ENCODE results near the gene BLACAT1. TPM values are rescaled to one million over a fixed set of nuclear protein-coding genes. Genes with fewer than 3 reads are reported as not detected.
A peak's percentile ranks its signal among the peaks of the same experiment; 100 is the strongest.

The BLACAT1 gene
- total and polyA plus RNA-seq, 2 of the 13 experiments (the other 11 are each of a cell fraction or from before 2014, with no cell fraction given) = 1.2 to 2.8 TPM

DNA sequence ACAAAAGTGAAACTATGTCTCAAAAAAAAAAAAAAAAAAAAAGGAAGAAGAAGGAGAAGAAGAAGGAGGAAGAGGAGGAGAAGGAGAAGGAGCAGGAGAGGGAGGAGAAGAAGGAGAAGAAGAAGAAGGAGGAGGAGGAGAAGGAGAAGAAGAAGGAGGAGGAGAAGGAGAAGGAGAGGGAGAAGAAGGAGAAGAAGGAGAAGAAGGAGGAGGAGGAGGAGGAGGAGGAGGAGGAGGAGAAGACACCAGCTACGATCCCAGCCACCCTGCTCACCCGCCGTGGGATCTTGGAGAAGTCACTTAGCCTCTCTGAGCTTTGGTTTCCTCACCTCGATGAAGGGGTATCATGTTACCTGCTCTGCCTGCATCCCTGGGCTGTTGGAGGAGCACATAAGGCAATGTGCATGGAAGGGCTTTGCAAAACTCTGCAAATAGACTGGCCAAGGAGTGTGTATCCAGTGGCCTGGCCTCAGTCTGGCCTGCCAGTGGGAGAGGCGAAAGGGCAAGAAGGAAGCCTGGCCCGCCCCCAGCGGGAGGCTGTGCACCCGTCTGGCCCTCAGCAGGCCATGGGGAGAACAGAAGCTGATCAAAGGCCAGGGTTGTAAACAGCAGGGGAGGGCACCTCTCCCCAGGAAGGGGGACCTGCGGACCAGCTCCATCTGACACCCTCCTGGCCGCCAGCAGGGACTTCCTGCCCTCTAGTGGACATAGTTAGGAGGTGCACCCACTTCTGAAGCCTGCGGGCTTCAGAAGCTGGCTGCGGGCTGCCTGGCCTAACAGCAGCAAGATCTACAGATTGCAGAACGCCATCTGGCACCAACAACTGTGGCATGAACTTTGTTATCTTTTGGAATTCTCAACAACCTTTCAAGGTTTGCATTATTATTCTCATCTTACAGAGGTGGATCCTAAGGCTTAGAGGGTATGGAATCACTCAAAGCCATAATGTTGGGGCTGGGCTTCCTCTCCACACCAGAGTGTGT, 29.4 kb upstream of the BLACAT1 start (continued):
- TF ChIP-seq, protein P1, sequence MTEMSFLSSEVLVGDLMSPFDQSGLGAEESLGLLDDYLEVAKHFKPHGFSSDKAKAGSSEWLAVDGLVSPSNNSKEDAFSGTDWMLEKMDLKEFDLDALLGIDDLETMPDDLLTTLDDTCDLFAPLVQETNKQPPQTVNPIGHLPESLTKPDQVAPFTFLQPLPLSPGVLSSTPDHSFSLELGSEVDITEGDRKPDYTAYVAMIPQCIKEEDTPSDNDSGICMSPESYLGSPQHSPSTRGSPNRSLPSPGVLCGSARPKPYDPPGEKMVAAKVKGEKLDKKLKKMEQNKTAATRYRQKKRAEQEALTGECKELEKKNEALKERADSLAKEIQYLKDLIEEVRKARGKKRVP (CRISPR knock-in tag; IDR thresholded peaks at IDR 0.05) = 0 out of 4 replicates have a peak, but pooled peaks of 1 of the 2 experiments have one; percentile 48
- TF ChIP-seq STAG1 (CRISPR knock-in tag; IDR thresholded peaks at IDR 0.05) (peak; percentile 99), ZNF788 (CRISPR knock-in tag; IDR thresholded peaks at IDR 0.05; ENCODE audit: borderline replicate concordance) (peak; percentile 84; the same call in 1 of the 2 replicates), MIER3 (CRISPR knock-in tag; IDR thresholded peaks at IDR 0.05; ENCODE audit: borderline replicate concordance) (peak; percentile 69; the same call in 1 of the 2 replicates), ZFP36L2 (CRISPR knock-in tag; IDR thresholded peaks at IDR 0.05) (no peak), MBD4 (IDR thresholded peaks at IDR 0.05; ENCODE audit: borderline replicate concordance, low read length) (no peak), THAP7 (CRISPR knock-in tag; IDR thresholded peaks at IDR 0.05) (no peak), ZNF296 (CRISPR knock-in tag; conservative IDR thresholded peaks at IDR 0.05) (no peak), ZBTB21 (CRISPR knock-in tag; IDR thresholded peaks at IDR 0.05) (no peak), JUND (CRISPR knock-in tag; IDR thresholded peaks at IDR 0.05) (no peak), ZNF414 (CRISPR knock-in tag; IDR thresholded peaks at IDR 0.05) (peak; percentile 70), ZNF468 (CRISPR knock-in tag; IDR thresholded peaks at IDR 0.05) (no peak), THAP11 (CRISPR knock-in tag; IDR thresholded peaks at IDR 0.05) (peak; percentile 66), SUZ12 (IDR thresholded peaks at IDR 0.05; ENCODE audit: low read depth, low read length) (no peak), ZFP82 (CRISPR knock-in tag; IDR thresholded peaks at IDR 0.05; ENCODE audit: borderline replicate concordance) (no peak), ZNF775 (CRISPR knock-in tag; IDR thresholded peaks at IDR 0.05; ENCODE audit: borderline replicate concordance) (0 out of 2 replicates have a peak, but pooled peaks have one; percentile 45), ZEB1 (IDR thresholded peaks at IDR 0.05; ENCODE audit: insufficient replicate concordance, low read depth) (no peak), U2AF1 (optimal IDR thresholded peaks at IDR 0.05; ENCODE audit: low read depth, low read length) (no peak), ZBTB1 (CRISPR knock-in tag; IDR thresholded peaks at IDR 0.05; ENCODE audit: borderline replicate concordance) (no peak), PATZ1 (CRISPR knock-in tag; IDR thresholded peaks at IDR 0.05) (peak; percentile 99)
- TF ChIP-seq, protein P2, sequence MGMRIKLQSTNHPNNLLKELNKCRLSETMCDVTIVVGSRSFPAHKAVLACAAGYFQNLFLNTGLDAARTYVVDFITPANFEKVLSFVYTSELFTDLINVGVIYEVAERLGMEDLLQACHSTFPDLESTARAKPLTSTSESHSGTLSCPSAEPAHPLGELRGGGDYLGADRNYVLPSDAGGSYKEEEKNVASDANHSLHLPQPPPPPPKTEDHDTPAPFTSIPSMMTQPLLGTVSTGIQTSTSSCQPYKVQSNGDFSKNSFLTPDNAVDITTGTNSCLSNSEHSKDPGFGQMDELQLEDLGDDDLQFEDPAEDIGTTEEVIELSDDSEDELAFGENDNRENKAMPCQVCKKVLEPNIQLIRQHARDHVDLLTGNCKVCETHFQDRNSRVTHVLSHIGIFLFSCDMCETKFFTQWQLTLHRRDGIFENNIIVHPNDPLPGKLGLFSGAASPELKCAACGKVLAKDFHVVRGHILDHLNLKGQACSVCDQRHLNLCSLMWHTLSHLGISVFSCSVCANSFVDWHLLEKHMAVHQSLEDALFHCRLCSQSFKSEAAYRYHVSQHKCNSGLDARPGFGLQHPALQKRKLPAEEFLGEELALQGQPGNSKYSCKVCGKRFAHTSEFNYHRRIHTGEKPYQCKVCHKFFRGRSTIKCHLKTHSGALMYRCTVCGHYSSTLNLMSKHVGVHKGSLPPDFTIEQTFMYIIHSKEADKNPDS (CRISPR knock-in tag; IDR thresholded peaks at IDR 0.05) = no peak

Measured in HepG2 (cell line).